ENCODE results near the gene HIP1.
A peak's percentile ranks its signal among the peaks of the same experiment; 100 is the strongest.

HIP1 gene

GRCh38 chr7:75647709-75648438, 90.9 kb downstream of the HIP1 start:
- TF ChIP-seq, protein P1, sequence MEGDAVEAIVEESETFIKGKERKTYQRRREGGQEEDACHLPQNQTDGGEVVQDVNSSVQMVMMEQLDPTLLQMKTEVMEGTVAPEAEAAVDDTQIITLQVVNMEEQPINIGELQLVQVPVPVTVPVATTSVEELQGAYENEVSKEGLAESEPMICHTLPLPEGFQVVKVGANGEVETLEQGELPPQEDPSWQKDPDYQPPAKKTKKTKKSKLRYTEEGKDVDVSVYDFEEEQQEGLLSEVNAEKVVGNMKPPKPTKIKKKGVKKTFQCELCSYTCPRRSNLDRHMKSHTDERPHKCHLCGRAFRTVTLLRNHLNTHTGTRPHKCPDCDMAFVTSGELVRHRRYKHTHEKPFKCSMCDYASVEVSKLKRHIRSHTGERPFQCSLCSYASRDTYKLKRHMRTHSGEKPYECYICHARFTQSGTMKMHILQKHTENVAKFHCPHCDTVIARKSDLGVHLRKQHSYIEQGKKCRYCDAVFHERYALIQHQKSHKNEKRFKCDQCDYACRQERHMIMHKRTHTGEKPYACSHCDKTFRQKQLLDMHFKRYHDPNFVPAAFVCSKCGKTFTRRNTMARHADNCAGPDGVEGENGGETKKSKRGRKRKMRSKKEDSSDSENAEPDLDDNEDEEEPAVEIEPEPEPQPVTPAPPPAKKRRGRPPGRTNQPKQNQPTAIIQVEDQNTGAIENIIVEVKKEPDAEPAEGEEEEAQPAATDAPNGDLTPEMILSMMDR (IDR thresholded peaks at IDR 0.05; ENCODE audit: control insufficient read depth, insufficient read depth, low read depth, low read length, missing control alignments): no peak
- DNase-seq (ENCODE audit: low read depth): no peak
- H3K4me3 ChIP-seq (ENCODE audit: control insufficient read depth, low read depth, low read length): no peak overlapping the region

DNA sequence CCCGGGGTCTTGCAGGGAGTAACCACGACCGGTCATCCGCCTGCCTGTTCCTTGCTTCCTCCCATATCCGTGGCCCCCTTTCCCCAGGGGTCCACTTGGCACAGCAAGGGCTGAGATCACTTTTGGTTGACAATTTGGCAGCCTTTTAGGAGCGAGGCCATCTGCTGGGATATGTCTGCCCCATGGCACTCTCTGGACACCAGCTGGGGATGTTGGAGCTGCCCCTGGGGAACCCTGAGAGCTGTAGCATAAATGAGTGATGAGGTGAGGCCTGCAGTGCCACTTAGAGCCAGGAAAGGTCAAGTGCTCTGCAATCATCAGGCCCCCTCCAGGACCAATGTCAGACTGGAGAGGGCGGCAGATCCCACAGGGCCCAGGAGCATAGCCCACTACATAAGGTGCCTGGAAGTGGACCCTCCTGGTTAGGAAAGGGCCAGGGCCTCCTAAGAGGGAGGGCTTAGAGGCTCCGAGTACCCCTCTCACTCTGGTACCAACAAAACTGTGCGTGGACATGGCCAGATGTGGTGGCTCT, 92.1 kb downstream of the HIP1 start:
- DNase-seq (ENCODE audit: low read depth): no peak
- TF ChIP-seq, protein P1 (IDR thresholded peaks at IDR 0.05; ENCODE audit: control insufficient read depth, insufficient read depth, low read depth, low read length, missing control alignments): no peak
- H3K4me3 ChIP-seq (ENCODE audit: control insufficient read depth, low read depth, low read length): no peak overlapping the region

DNA sequence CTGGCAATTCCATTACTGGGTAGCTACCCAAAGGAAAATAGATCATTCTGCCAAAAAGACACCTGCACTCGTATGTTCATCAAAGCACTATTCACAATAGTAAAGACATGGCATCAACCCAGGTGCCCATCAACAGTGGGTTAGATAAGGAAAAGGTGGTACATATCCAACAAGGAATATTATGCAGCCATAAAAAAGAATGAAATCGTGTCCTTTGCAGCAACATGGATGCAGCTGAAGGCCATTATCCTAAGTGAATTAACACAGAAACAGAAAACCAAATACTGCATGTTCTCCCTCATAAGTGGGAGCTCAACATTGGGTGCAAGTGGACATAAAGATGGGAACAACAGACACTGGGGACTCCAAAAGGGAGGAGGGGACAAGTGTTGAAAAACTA, 93.2 kb downstream of the HIP1 start:
- DNase-seq (ENCODE audit: low read depth): no peak
- TF ChIP-seq, protein P1 (IDR thresholded peaks at IDR 0.05; ENCODE audit: control insufficient read depth, insufficient read depth, low read depth, low read length, missing control alignments): no peak
- no peak overlapping the region for H3K4me3 ChIP-seq (ENCODE audit: control insufficient read depth, low read depth, low read length)

DNA sequence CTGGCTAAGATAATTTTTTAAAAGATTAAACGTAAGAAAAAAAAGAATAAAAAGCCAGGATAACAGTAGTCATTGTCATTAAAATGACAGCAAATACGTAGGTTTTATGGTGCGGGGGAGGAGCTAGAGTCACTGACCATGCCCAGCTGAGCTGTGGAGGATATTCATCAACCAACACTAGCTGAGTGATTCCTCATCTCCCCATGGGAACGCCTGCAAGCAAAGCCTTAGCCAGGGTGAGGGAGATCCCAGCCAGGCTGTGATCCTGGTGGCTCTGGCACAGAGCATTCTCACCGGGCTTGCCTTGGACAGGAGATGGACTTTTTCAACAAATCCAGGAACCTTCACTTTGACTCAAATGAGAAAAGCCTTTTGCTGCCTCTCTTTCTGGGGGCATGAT, 94.2 kb downstream of the HIP1 start:
- no peak overlapping the region for H3K4me3 ChIP-seq (ENCODE audit: control insufficient read depth, low read depth, low read length)
- TF ChIP-seq, protein P1 (IDR thresholded peaks at IDR 0.05; ENCODE audit: control insufficient read depth, insufficient read depth, low read depth, low read length, missing control alignments): no peak
- DNase-seq (ENCODE audit: low read depth): no peak

DNA sequence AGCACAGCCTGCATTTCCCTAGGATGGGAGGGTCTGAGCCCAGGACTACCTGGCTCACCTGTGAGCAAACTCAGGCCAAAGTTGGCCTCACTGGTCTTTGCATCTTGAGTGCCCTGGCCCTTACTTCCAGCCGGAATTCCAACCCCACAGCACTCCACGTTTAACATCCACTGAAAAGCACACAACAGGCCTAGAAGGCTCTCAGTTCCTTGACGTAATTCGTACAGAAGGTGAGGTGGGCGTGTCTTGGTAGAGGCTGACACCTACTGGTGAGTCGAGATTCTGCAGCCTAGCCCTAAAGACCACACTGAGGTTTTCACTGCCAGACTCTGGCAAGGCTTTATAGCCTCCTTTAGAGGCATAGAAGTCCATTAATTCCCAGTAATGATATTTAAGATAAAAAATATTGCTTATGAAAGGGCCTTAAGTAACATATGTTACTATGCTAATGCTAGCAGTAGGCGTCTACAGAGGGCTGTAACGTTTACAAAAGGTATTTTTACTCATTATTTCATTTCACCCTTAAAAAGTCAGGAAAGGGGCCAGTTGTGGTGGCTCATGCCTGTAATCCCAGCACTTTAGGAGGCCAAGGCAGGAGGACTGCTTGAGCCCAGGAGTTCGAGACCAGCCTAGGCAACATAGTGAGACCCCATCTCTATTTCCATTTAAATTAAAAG, 95.8 kb downstream of the HIP1 start:
- DNase-seq (ENCODE audit: low read depth): no peak
- H3K4me3 ChIP-seq (ENCODE audit: control insufficient read depth, low read depth, low read length): no peak overlapping the region
- TF ChIP-seq, protein P1 (IDR thresholded peaks at IDR 0.05; ENCODE audit: control insufficient read depth, insufficient read depth, low read depth, low read length, missing control alignments): peak; percentile 80

DNA sequence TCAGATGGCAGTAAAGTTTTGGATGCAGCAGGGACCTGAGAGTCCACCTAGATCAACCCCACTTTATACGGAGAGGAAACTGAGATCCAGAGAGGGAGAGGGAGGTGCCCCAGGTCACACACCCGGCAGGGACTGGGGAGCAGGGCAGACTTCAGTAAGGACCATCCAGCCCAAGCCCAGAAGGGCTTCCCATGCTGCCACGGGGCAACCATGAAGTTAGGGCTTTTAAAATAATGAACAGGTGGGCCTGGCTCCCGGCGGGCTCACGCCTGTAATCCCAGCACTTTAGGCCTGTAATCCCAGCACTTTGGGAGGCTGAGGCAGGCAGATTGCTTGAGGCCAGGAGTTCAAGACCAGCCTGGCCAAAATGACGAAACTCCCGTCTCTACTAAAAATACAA, 98.5 kb downstream of the HIP1 start:
- no peak for DNase-seq (ENCODE audit: low read depth)
- H3K4me3 ChIP-seq (ENCODE audit: control insufficient read depth, low read depth, low read length): no peak overlapping the region
- TF ChIP-seq, protein P1 (IDR thresholded peaks at IDR 0.05; ENCODE audit: control insufficient read depth, insufficient read depth, low read depth, low read length, missing control alignments): no peak

All from AG09309 (cell line).